Measurements from ENCODE around the gene SMYD3.

GRCh38 chr1:246067432-246068216 lies 439.5 kb downstream of the SMYD3 start:
- TF ChIP-seq POLR2A (IDR thresholded peaks at IDR 0.05): no peak
- TF ChIP-seq, protein P1, sequence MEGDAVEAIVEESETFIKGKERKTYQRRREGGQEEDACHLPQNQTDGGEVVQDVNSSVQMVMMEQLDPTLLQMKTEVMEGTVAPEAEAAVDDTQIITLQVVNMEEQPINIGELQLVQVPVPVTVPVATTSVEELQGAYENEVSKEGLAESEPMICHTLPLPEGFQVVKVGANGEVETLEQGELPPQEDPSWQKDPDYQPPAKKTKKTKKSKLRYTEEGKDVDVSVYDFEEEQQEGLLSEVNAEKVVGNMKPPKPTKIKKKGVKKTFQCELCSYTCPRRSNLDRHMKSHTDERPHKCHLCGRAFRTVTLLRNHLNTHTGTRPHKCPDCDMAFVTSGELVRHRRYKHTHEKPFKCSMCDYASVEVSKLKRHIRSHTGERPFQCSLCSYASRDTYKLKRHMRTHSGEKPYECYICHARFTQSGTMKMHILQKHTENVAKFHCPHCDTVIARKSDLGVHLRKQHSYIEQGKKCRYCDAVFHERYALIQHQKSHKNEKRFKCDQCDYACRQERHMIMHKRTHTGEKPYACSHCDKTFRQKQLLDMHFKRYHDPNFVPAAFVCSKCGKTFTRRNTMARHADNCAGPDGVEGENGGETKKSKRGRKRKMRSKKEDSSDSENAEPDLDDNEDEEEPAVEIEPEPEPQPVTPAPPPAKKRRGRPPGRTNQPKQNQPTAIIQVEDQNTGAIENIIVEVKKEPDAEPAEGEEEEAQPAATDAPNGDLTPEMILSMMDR (IDR thresholded peaks at IDR 0.05): no peak
